Measurements from ENCODE around the gene COA8.

- TF ChIP-seq CTCF (conservative IDR thresholded peaks at IDR 0.05; ENCODE audit: low read depth, low read length) (no peak), EZH2 (IDR thresholded peaks at IDR 0.05; ENCODE audit: low read length, unreplicated experiment) (no peak)
Observed at GRCh38 chr14:103576371-103577024, 13.7 kb downstream of the COA8 start.

Data from PC-3 (cell line).